LNCaP clone FGC (cell line): Measurements from ENCODE around the gene EGR1.

ENCODE experiments used
- DNase-seq: peaks from one replicate; pipeline ENCODE4 v3.0.0-alpha.2; 2011; ENCODE audit warnings: low read depth
- H3K4me3 ChIP-seq: 2 replicates; pipeline ENCODE4 v1.5.1; 2011; ENCODE audit warnings: mild to moderate bottlenecking, low read depth, low read length, control low read depth
- TF ChIP-seq, protein P1 (sequence below): IDR thresholded peaks from 2 replicates; pipeline ENCODE4 v1.5.1; 2012; ENCODE audit warnings: mild to moderate bottlenecking; ENCODE audit not compliant: control insufficient read depth, insufficient read depth; ENCODE audit errors: extremely low read depth

The EGR1 gene

DNA sequence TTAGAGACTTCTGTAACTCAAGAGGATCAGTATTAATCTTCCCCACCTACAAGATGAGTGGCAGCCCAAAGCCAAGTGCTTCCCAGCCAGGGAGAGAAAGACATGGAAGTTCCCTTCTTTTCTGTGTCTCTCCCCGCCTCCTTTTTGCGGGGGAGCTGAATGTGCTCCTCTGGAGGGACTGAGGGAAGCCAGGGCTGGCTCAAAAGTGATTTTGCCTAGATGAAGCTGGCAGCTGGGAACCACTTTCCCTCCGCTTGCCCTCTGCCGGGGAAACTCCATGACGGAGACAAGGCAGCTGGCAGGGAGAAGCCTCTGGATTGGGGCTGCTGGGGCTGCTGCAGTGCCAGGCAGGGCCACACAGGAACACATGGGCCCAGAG, 24.4 kb downstream of the EGR1 start:
- TF ChIP-seq, protein P1, sequence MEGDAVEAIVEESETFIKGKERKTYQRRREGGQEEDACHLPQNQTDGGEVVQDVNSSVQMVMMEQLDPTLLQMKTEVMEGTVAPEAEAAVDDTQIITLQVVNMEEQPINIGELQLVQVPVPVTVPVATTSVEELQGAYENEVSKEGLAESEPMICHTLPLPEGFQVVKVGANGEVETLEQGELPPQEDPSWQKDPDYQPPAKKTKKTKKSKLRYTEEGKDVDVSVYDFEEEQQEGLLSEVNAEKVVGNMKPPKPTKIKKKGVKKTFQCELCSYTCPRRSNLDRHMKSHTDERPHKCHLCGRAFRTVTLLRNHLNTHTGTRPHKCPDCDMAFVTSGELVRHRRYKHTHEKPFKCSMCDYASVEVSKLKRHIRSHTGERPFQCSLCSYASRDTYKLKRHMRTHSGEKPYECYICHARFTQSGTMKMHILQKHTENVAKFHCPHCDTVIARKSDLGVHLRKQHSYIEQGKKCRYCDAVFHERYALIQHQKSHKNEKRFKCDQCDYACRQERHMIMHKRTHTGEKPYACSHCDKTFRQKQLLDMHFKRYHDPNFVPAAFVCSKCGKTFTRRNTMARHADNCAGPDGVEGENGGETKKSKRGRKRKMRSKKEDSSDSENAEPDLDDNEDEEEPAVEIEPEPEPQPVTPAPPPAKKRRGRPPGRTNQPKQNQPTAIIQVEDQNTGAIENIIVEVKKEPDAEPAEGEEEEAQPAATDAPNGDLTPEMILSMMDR, result no peak
- no peak for DNase-seq
- no peak overlapping the region for H3K4me3 ChIP-seq

DNA sequence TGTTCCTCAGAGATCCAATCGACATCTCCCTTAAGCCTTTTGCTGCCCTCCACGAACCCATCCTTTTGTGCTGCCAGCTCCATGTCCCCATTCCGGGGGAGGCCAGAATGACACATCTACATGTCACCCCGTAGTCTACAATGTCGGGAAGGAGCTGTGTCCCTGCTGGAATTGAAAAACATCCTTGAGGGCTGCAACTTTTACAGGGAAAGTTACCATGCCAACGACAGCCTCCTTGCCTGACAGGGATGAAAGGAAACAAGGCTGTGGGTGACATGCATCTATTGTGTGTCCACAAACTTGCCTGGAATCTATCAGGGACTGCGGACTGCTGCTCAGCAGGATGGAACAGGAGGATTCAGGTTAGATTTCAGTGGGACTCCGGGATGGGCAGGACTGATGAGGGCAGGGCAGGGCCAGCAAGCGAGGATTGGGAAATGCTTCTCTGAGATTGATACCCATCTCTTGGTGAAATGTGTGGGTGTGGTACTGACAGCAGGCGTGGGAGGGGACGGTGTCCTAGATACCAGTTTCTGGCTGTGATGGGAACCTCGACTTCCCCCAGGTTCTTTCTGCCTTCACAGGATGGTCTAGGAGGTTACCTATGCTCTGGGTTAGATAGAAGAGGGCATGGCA, 25.5 kb downstream of the EGR1 start:
- no peak for DNase-seq
- TF ChIP-seq, protein P1, result no peak

DNA sequence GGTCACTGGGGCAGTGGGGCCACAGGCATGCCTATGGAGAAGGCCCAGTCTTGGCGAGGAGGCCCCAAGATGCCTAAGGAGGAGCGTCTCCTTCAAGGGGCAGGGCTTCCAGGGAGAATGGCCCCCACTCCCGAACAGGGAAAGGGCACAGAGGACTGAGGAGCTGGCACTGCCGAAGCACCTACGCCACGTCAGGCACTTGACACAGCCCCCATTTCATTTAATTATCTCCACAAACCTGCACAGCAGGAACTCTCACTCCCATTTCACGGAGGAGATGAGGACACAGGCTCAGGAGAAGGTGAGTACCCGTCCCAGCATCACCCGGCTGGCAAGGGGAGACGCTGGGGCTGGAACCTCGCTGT, 26.0 kb downstream of the EGR1 start:
- peak overlapping the region; percentile 60 for H3K4me3 ChIP-seq
- DNase-seq, result no peak

More for the DNA sequence above, 25.5 kb downstream of the EGR1 start:
- no peak overlapping the region for H3K4me3 ChIP-seq

DNA sequence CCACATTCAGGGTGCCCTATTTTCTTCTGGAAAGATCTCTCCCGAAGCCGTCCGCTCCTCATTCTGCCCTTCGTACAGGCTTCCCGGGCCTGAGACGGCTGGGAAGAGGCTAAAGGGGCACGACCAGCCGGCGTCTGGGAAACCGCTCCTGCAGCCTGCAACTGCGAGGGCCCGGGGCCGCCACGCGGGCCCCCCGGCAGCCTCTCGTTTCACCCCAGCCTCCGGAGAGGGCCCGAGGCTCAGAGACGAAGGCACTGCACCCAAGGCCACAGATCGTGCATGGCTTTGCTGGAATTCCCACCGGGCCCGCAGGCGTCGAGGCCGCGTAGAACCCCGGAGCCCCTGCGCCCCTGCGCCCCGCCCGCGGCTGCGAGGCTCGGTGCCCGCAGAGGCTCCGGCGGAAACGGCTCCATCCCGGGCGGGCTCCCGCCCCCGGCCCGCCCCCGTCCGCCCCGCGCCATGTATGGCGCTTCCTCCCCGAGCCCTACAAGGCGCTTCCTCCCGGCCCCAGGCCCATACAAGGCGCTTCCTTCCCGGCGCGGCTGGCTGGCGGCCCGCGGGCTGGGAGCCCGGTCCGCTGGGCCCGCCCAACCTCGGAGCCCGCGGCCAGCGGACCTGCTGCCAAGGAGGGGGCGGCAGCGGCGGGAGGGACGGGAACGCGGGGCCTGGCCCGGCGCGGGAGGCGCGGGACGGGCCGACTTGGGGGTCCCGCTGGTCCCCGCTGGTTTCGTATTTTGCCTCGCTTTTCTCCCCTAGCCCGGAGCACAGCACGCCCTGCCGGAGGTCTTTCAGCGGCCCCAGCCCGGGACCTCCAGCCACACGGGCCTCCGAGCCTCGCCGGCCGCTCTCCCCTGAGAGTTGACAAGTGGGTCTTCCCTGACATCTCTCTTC, 26.6 kb downstream of the EGR1 start:
- TF ChIP-seq, protein P1, result no peak
- H3K4me3 ChIP-seq, result peak overlapping the region; percentile 60
- peak; percentile 71 for DNase-seq

More for the DNA sequence above, 26.0 kb downstream of the EGR1 start:
- TF ChIP-seq, protein P1, result no peak

DNA sequence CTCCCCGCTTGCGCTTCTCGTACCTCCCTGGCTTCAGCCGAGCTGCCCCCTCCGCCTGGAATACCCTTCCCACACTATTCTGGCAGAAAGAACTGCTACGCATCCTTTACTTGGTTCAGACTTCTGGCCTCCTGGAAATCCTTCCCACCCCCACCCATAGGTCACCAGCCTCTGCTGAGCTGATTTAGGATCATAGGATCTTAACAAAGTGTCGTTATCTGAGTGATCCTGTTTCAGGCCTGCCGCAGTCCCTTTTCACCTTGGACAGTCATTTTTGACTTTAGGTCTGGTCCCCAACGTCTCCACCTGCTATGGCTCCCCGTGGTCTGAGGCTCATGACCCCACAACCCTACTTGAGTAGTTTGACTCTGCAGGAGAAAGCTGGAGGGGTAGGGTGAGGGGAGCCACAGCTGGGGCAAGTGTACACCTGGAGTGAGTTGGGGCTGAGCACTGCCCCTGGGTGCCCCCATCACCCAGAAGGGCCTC, 27.3 kb downstream of the EGR1 start:
- TF ChIP-seq, protein P1, result no peak
- DNase-seq, result no peak
- H3K4me3 ChIP-seq, result peak overlapping the region; percentile 49

DNA sequence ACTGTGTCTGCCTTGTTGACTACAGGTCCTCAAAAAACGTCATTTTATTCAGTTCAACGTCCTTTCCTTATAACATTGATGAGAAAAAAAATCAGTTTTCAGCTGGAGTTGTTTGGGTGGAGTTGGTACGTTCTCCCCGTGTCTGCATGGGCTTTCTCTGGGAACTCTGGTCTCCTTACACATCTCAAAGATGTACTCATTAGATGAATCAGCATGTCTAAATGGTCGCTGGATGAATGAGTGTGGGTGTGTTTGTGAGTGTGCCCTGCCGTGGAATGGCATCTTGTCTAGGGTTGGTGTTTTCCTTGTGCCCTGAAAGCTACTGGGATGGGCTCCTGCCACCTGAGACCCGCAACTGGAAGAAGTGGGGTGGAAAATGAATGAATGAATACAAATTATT, 30.1 kb downstream of the EGR1 start:
- TF ChIP-seq, protein P1, result no peak
- no peak overlapping the region for H3K4me3 ChIP-seq
- DNase-seq, result no peak
